ENCODE results near the gene CACNB4. TPM values are rescaled to one million over a fixed set of nuclear protein-coding genes. Genes with fewer than 3 reads are reported as not detected.

The CACNB4 gene
- polyA plus RNA-seq, 1 of the 3 experiments (the other 2 are of a cell fraction): 0.18 TPM

- no peak for DNase-seq
- no peaks in the 10 kb centered on the region for H4K20me1 ChIP-seq (ENCODE audit: insufficient read depth)
- peaks cover 8% of the 10 kb centered on the region for H3F3A ChIP-seq (replicated peaks; ENCODE audit: insufficient read depth)
- no peak overlapping the region for H3K9ac ChIP-seq
- H3K4me3 ChIP-seq (ENCODE audit: low read depth in 2 of 2, low read length in 1 of 2): no peak overlapping the region
- no peaks in the 10 kb centered on the region for H3K36me3 ChIP-seq (replicated peaks in 1 of 2; ENCODE audit: control insufficient read depth in 1 of 2, insufficient read depth in 2 of 2, low read length in 1 of 2)
- no peak for TF ChIP-seq PBX3 (IDR thresholded peaks at IDR 0.05)
- no peak for TF ChIP-seq ZBTB33 (IDR thresholded peaks at IDR 0.05; ENCODE audit: borderline replicate concordance, low read depth)
- H3K4me1 ChIP-seq (ENCODE audit: control insufficient read depth in 1 of 2, insufficient read depth in 2 of 2, low read depth in 1 of 2, low read length in 1 of 2): 0 out of 4 replicates have a peak, but pooled peaks cover 0 to 4% of the 10 kb centered on the region in 2 experiments
- H2AFZ ChIP-seq (ENCODE audit: low read depth): no peak overlapping the region
- H3K9me2 ChIP-seq: no peaks in the 10 kb centered on the region
- no peaks in the 10 kb centered on the region for H3K79me2 ChIP-seq (ENCODE audit: insufficient read depth)
- no peak overlapping the region for H3K4me2 ChIP-seq
- no peak overlapping the region for H3K27ac ChIP-seq (ENCODE audit: low read depth in 2 of 2, low read length in 1 of 2)
- CTCF ChIA-PET: interaction anchor here (1.1 kb wide), 1 partner anchor 34 kb away, joined by 3 read pairs; no protein-coding TSS in a partner anchor
- POLR2A ChIA-PET: no interaction called here
- 0% methylated on average over 1 of the region's 1 CpG for WGBS (ENCODE audit: low lambda C conversion rate)
- no peaks in the 10 kb centered on the region for H3K27me3 ChIP-seq (ENCODE audit: insufficient read depth)
- no peaks in the 10 kb centered on the region for H3K9me3 ChIP-seq
These were observed 40.2 kb downstream of the CACNB4 start for GRCh38 chr2:152058655-152059054.

- no peak overlapping the region for H3K9ac ChIP-seq
- WGBS (ENCODE audit: low lambda C conversion rate): 45% methylated on average over 4 of the region's 4 CpGs
- H3K27ac ChIP-seq (ENCODE audit: low read depth in 2 of 2, low read length in 1 of 2): no peak overlapping the region
- no peaks in the 10 kb centered on the region for H3K9me2 ChIP-seq
- H2AFZ ChIP-seq (ENCODE audit: low read depth): no peak overlapping the region
- TF ChIP-seq FOSL2 (IDR thresholded peaks at IDR 0.05; ENCODE audit: borderline replicate concordance, low read depth) (no peak), NRF1 (IDR thresholded peaks at IDR 0.05; ENCODE audit: low read depth, low read length) (no peak), TAF1 (IDR thresholded peaks at IDR 0.05; ENCODE audit: borderline replicate concordance, low read depth, low read length) (no peak), REST (IDR thresholded peaks at IDR 0.05; ENCODE audit: low read depth, low read length) (no peak), FOXM1 (IDR thresholded peaks at IDR 0.05; ENCODE audit: low read depth) (no peak), CHD2 (IDR thresholded peaks at IDR 0.05; ENCODE audit: low read length, partially characterized antibody) (no peak), IRF3 (IDR thresholded peaks at IDR 0.05; ENCODE audit: low read depth, low read length) (no peak), RCOR1 (IDR thresholded peaks at IDR 0.05; ENCODE audit: low read length) (no peak), ELF1 (IDR thresholded peaks at IDR 0.05) (no peak), GABPA (IDR thresholded peaks at IDR 0.05; ENCODE audit: low read depth) (no peak), ZBTB33 (IDR thresholded peaks at IDR 0.05; ENCODE audit: borderline replicate concordance, low read depth) (no peak), YY1 (IDR thresholded peaks at IDR 0.05; ENCODE audit: low read depth) (no peak), USF1 (IDR thresholded peaks at IDR 0.05; ENCODE audit: borderline replicate concordance, low read depth) (no peak), RXRA (IDR thresholded peaks at IDR 0.05; ENCODE audit: borderline replicate concordance, low read depth) (no peak), JUND (IDR thresholded peaks at IDR 0.05) (no peak), FOXJ3 (CRISPR knock-in tag; IDR thresholded peaks at IDR 0.05) (no peak)
- H3K4me1 ChIP-seq (ENCODE audit: control insufficient read depth in 1 of 2, insufficient read depth in 2 of 2, low read depth in 1 of 2, low read length in 1 of 2): no peaks in the 10 kb centered on the region
- H3F3A ChIP-seq (replicated peaks; ENCODE audit: insufficient read depth): peaks cover 8% of the 10 kb centered on the region
- no peaks in the 10 kb centered on the region for H3K79me2 ChIP-seq (ENCODE audit: insufficient read depth)
- no peaks in the 10 kb centered on the region for H3K9me3 ChIP-seq
- no peaks in the 10 kb centered on the region for H3K36me3 ChIP-seq (replicated peaks in 1 of 2; ENCODE audit: control insufficient read depth in 1 of 2, insufficient read depth in 2 of 2, low read length in 1 of 2)
- no peak overlapping the region for H3K4me2 ChIP-seq
- POLR2A ChIA-PET: no interaction called here
- H3K4me3 ChIP-seq (ENCODE audit: low read depth in 2 of 2, low read length in 1 of 2): no peak overlapping the region
- H3K27me3 ChIP-seq (ENCODE audit: insufficient read depth): no peaks in the 10 kb centered on the region
- CTCF ChIA-PET: interaction anchor here (1.0 kb wide), 1 partner anchor 8 kb away, joined by 4 read pairs; no protein-coding TSS in a partner anchor
- H4K20me1 ChIP-seq (ENCODE audit: insufficient read depth): no peaks in the 10 kb centered on the region
- no peak for DNase-seq
These were observed 42.4 kb downstream of the CACNB4 start for GRCh38 chr2:152056418-152056817.

Data from SK-N-SH (cell line).